HEK293 (cell line): ENCODE data around the gene MRPL30.

Experiments
- CTCF ChIA-PET: fragments of 350-600 bp; formaldehyde crosslinking; extraction: SDS; loops from one replicate; lab custom pipeline; 2021; ENCODE audit warnings: antibody characterized with exemption; lab: Yijun Ruan, JAX
- POLR2A ChIA-PET: fragments of 300-600 bp; formaldehyde crosslinking; extraction: SDS; loops from one replicate; lab custom pipeline; 2020; ENCODE audit warnings: antibody characterized with exemption, inconsistent platforms; lab: Yijun Ruan, JAX
- H3K27ac ChIP-seq: fragments of 200-500 bp; sonication (Bioruptor generic); 2 replicates; pipeline ENCODE4 v1.5.1; 2014; ENCODE audit warnings: low read depth, low read length, control low read depth, inconsistent platforms; ENCODE audit errors: extremely low read depth
- H3K36me3 ChIP-seq, 2 experiments: fragments of 200-500 bp in 1 of 2; sonication (Bioruptor generic) in 1 of 2; 1 replicate in 1 of 2; 2 replicates in 1 of 2; pipeline ENCODE4 v1.5.1; 2014 to 2017; ENCODE audit warnings: inconsistent platforms in 2 of 2, low read length in 2 of 2; ENCODE audit not compliant: control insufficient read depth in 2 of 2, insufficient read depth in 1 of 2
- H3K4me1 ChIP-seq: fragments of 200-500 bp; sonication (Bioruptor generic); 2 replicates; pipeline ENCODE4 v1.5.1; 2014; ENCODE audit warnings: mild to moderate bottlenecking, low read length, inconsistent platforms; ENCODE audit not compliant: control insufficient read depth, insufficient read depth
- H3K4me3 ChIP-seq: 2 replicates; pipeline ENCODE4 v1.5.1; 2011; ENCODE audit warnings: low read depth, mild to moderate bottlenecking, control low read depth, low read length, moderate library complexity
- H3K9me3 ChIP-seq: fragments of 200-500 bp; sonication (Bioruptor generic); 2 replicates; pipeline ENCODE4 v1.5.1; 2014; ENCODE audit warnings: low read depth, low read length, inconsistent platforms; ENCODE audit not compliant: control insufficient read depth, insufficient read depth
- BCL6B ChIP-seq: fragments of 450-650 bp; formaldehyde crosslinking; IDR thresholded peaks from 2 replicates; pipeline ENCODE4 v1.5.1; 2017; ENCODE audit warnings: missing biosample characterization, missing genetic modification characterization
- GLI2 ChIP-seq: fragments of 450-650 bp; formaldehyde crosslinking; IDR thresholded peaks from 2 replicates; pipeline ENCODE4; 2017; ENCODE audit warnings: missing biosample characterization, missing genetic modification characterization, low read depth, borderline replicate concordance
- GLIS1 ChIP-seq: fragments of 450-650 bp; formaldehyde crosslinking; IDR thresholded peaks from 2 replicates; pipeline ENCODE4 v1.5.1; 2016; ENCODE audit warnings: missing biosample characterization, missing genetic modification characterization
- KLF1 ChIP-seq: fragments of 450-650 bp; formaldehyde crosslinking; IDR thresholded peaks from 2 replicates; pipeline ENCODE4 v1.5.1; 2016; ENCODE audit warnings: missing biosample characterization, missing genetic modification characterization
- KLF9 ChIP-seq: fragments of 450-650 bp; formaldehyde crosslinking; IDR thresholded peaks from 2 replicates; pipeline ENCODE4 v1.5.1; 2016; ENCODE audit warnings: missing biosample characterization, missing genetic modification characterization, low read depth
- PRDM4 ChIP-seq: fragments of 450-650 bp; formaldehyde crosslinking; IDR thresholded peaks from 2 replicates; pipeline ENCODE4 v1.5.1; 2017; ENCODE audit warnings: missing biosample characterization, missing genetic modification characterization
- SALL2 ChIP-seq: fragments of 450-650 bp; formaldehyde crosslinking; IDR thresholded peaks from 2 replicates; pipeline ENCODE4 v1.5.0; 2017; ENCODE audit warnings: missing biosample characterization, mild to moderate bottlenecking, missing genetic modification characterization, borderline replicate concordance
- SCRT2 ChIP-seq: fragments of 450-650 bp; formaldehyde crosslinking; IDR thresholded peaks from 2 replicates; pipeline ENCODE4 v1.5.1; 2016; ENCODE audit warnings: missing biosample characterization, missing genetic modification characterization
- YY1 ChIP-seq: fragments of 450-650 bp; formaldehyde crosslinking; IDR thresholded peaks from 2 replicates; pipeline ENCODE4 v1.5.1; 2018; ENCODE audit warnings: missing biosample characterization, missing genetic modification characterization
- ZBTB8A ChIP-seq: fragments of 450-650 bp; formaldehyde crosslinking; IDR thresholded peaks from 2 replicates; pipeline ENCODE4 v1.5.1; 2016; ENCODE audit warnings: missing biosample characterization, missing genetic modification characterization
- ZNF112 ChIP-seq: fragments of 450-650 bp; formaldehyde crosslinking; IDR thresholded peaks from 2 replicates; pipeline ENCODE4 v1.5.0; 2017; ENCODE audit warnings: missing biosample characterization, missing genetic modification characterization
- ZNF121 ChIP-seq: fragments of 450-650 bp; formaldehyde crosslinking; IDR thresholded peaks from 2 replicates; pipeline ENCODE4 v1.5.1; 2016; ENCODE audit warnings: missing biosample characterization, missing genetic modification characterization
- ZNF202 ChIP-seq: fragments of 450-650 bp; formaldehyde crosslinking; IDR thresholded peaks from 2 replicates; pipeline ENCODE4 v1.5.1; 2016; ENCODE audit warnings: missing biosample characterization, missing genetic modification characterization, borderline replicate concordance
- ZNF211 ChIP-seq: fragments of 450-650 bp; formaldehyde crosslinking; IDR thresholded peaks from 2 replicates; pipeline ENCODE4 v1.5.1; 2016; ENCODE audit warnings: low read depth, missing biosample characterization, missing genetic modification characterization
- ZNF302 ChIP-seq: fragments of 450-650 bp; formaldehyde crosslinking; IDR thresholded peaks from 2 replicates; pipeline ENCODE4 v1.5.1; 2016; ENCODE audit warnings: missing biosample characterization, missing genetic modification characterization, low read depth
- ZNF362 ChIP-seq: fragments of 450-650 bp; formaldehyde crosslinking; IDR thresholded peaks from 2 replicates; pipeline ENCODE4 v1.5.1; 2016; ENCODE audit warnings: missing biosample characterization, missing genetic modification characterization
- ZNF404 ChIP-seq: fragments of 450-650 bp; formaldehyde crosslinking; IDR thresholded peaks from 2 replicates; pipeline ENCODE4 v1.5.1; 2017; ENCODE audit warnings: missing biosample characterization, missing genetic modification characterization
- ZNF501 ChIP-seq: fragments of 450-650 bp; formaldehyde crosslinking; IDR thresholded peaks from 2 replicates; pipeline ENCODE4 v1.5.1; 2016; ENCODE audit warnings: missing biosample characterization, missing genetic modification characterization
- ZNF529 ChIP-seq: fragments of 450-650 bp; formaldehyde crosslinking; IDR thresholded peaks from 2 replicates; pipeline ENCODE4 v1.5.1; 2017; ENCODE audit warnings: missing genetic modification characterization, missing biosample characterization; ENCODE audit not compliant: insufficient replicate concordance
- ZNF549 ChIP-seq: fragments of 450-650 bp; IDR thresholded peaks from 2 replicates; pipeline ENCODE4 v1.5.1; 2018; ENCODE audit warnings: missing biosample characterization, missing genetic modification characterization, mild to moderate bottlenecking, inconsistent platforms, moderate library complexity
- ZNF596 ChIP-seq: fragments of 450-650 bp; IDR thresholded peaks from 2 replicates; pipeline ENCODE4 v1.5.0; 2018; ENCODE audit warnings: missing biosample characterization, mild to moderate bottlenecking, missing genetic modification characterization, moderate library complexity
- ZNF600 ChIP-seq: fragments of 450-650 bp; formaldehyde crosslinking; IDR thresholded peaks from 2 replicates; pipeline ENCODE4 v1.5.1; 2016; ENCODE audit warnings: missing biosample characterization, missing genetic modification characterization
- ZSCAN5A ChIP-seq: fragments of 450-650 bp; formaldehyde crosslinking; IDR thresholded peaks from 2 replicates; pipeline ENCODE4 v1.5.1; 2016; ENCODE audit warnings: missing biosample characterization, missing genetic modification characterization

MRPL30 gene

GRCh38 chr2:99139003-99139402 lies 42.0 kb upstream of the MRPL30 start:
- no peak overlapping the region for H3K4me3 ChIP-seq
- peaks cover 2% of the 10 kb centered on the region; the same call in 1 of the 2 replicates for H3K4me1 ChIP-seq
- no peak overlapping the region for H3K27ac ChIP-seq
- TF ChIP-seq ZNF211 (tag by site-specific recombination): no peak
- TF ChIP-seq GLIS1 (tag by site-specific recombination): peak; percentile 23; the same call in 1 of the 2 replicates
- TF ChIP-seq ZNF596 (tag by site-specific recombination): no peak
- no peak for TF ChIP-seq ZBTB8A (tag by site-specific recombination)
- TF ChIP-seq KLF9 (tag by site-specific recombination): no peak
- peak; percentile 45; the same call in 1 of the 2 replicates for TF ChIP-seq SCRT2 (tag by site-specific recombination)
- TF ChIP-seq ZNF404 (tag by site-specific recombination): no peak
- no peak for TF ChIP-seq YY1 (tag by site-specific recombination)
- TF ChIP-seq GLI2 (tag by site-specific recombination): no peak
- 0 out of 2 replicates have a peak, but pooled peaks have one; percentile 22 for TF ChIP-seq ZNF362 (tag by site-specific recombination)
- TF ChIP-seq KLF1: no peak
- no peak for TF ChIP-seq SALL2 (tag by site-specific recombination)
- TF ChIP-seq BCL6B (tag by site-specific recombination): no peak
- no peak for TF ChIP-seq ZNF529
- no peak for TF ChIP-seq ZSCAN5A (tag by site-specific recombination)
- no peak for TF ChIP-seq PRDM4 (tag by site-specific recombination)
- TF ChIP-seq ZNF202 (tag by site-specific recombination): no peak
- no peak for TF ChIP-seq ZNF302
- TF ChIP-seq ZNF121: no peak
- TF ChIP-seq ZNF501 (tag by site-specific recombination): no peak
- TF ChIP-seq ZNF112 (tag by site-specific recombination): no peak
- TF ChIP-seq ZNF600: no peak
- TF ChIP-seq ZNF549 (tag by site-specific recombination): no peak
- no peaks in the 10 kb centered on the region; the same call in 1 of the 2 replicates for H3K9me3 ChIP-seq
- H3K36me3 ChIP-seq: no peaks in the 10 kb centered on the region; a peak in 1 of 3 replicates
- ChIA-PET CTCF (no interaction called here), POLR2A (interaction anchor here (0.6 kb wide), 2 partner anchors 19 to 139 kb away, joined by 3 read pairs; no protein-coding TSS in a partner anchor)
